SK-N-SH treated with all-trans-retinoic acid at 6 μM for 48 hours (cell line): ENCODE data around the gene LTF.

ENCODE experiments used
- CSDC2 ChIP-seq: fragments of 250-450 bp; sonication (Bioruptor Pico); IDR thresholded peaks from 2 replicates; pipeline ENCODE4 v1.5.0; 2020; ENCODE audit warnings: mild to moderate bottlenecking, moderate library complexity
- ESRRG ChIP-seq: fragments of 250-450 bp; sonication (Bioruptor Pico); IDR thresholded peaks from 2 replicates; pipeline ENCODE4 v1.6.1; 2021; ENCODE audit warnings: mild to moderate bottlenecking
- ZFP3 ChIP-seq: fragments of 250-450 bp; sonication (Bioruptor Pico); IDR thresholded peaks from 2 replicates; pipeline ENCODE4 v1.5.0; 2020; ENCODE audit warnings: mild to moderate bottlenecking, moderate library complexity
- TF ChIP-seq, protein P1 (sequence below): fragments of 250-450 bp; sonication (Bioruptor Pico); IDR thresholded peaks from 2 replicates; pipeline ENCODE4 v1.8.0; 2021; ENCODE audit warnings: low read depth, mild to moderate bottlenecking, moderate library complexity, borderline replicate concordance

DNA sequence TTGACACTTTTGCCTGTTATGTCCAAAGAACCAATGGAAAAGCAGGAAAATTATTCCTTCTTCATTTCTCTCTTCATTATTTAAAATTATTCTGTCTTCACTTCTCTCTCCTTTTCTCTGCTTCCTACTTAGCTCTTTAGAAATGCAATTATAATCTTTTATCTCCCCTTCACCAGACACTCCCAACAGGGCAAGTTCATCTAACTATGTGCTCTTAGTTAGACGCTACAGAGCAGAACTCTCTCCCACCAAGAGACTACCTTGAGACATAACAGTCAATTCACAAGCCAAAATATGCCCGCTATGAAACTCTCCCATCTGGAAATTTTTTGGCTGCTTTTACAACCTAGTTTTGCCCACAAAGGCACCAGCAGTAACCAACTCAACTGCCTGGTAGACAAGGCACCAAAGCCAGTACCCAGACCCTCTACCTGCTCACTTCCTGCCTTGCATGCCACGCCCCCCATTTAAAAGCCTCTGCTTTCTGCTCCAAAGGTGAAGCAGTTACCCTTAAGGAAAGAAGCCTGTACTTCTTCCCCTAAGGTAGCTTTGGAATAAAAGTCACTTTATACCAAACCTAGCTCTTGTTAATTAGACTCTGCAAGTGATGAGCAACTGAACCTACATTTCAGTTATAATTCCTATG lies 29.5 kb downstream of the LTF start:
- TF ChIP-seq CSDC2 (CRISPR knock-in tag): no peak
- TF ChIP-seq, protein P1, sequence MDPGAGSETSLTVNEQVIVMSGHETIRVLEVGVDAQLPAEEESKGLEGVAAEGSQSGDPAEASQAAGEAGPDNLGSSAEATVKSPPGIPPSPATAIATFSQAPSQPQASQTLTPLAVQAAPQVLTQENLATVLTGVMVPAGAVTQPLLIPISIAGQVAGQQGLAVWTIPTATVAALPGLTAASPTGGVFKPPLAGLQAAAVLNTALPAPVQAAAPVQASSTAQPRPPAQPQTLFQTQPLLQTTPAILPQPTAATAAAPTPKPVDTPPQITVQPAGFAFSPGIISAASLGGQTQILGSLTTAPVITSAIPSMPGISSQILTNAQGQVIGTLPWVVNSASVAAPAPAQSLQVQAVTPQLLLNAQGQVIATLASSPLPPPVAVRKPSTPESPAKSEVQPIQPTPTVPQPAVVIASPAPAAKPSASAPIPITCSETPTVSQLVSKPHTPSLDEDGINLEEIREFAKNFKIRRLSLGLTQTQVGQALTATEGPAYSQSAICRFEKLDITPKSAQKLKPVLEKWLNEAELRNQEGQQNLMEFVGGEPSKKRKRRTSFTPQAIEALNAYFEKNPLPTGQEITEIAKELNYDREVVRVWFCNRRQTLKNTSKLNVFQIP (CRISPR knock-in tag): no peak
- TF ChIP-seq ZFP3 (CRISPR knock-in tag): no peak
- no peak for TF ChIP-seq ESRRG (CRISPR knock-in tag)
